Effector memory CD4-positive, alpha-beta T cell (primary cell): ENCODE measurements around the gene RNF121.
"Not testable (repeated sequence)": the region's sequence is repeated elsewhere in the genome, so short reads cannot be mapped to it uniquely, and the experiment has no call there.

Source experiments
- DNase-seq, 3 donors: peaks; one replicate each; pipeline ENCODE4 v3.0.0-alpha.2; 2020
- H3K27ac ChIP-seq: 2 replicates; pipeline ENCODE4 v1.7.0; 2013; ENCODE audit warnings: mild to moderate bottlenecking, low read length, moderate library complexity; ENCODE audit not compliant: insufficient read depth, poor library complexity, severe bottlenecking
- H3K27me3 ChIP-seq: replicated peaks from 2 replicates; pipeline ENCODE4 v1.7.0; 2013; ENCODE audit warnings: mild to moderate bottlenecking, low read length; ENCODE audit not compliant: insufficient read depth, control insufficient read depth, poor library complexity, severe bottlenecking
- H3K36me3 ChIP-seq: 2 replicates; pipeline ENCODE4 v1.7.0; 2013; ENCODE audit warnings: mild to moderate bottlenecking, low read length, moderate library complexity; ENCODE audit not compliant: control insufficient read depth, insufficient read depth
- H3K4me1 ChIP-seq: 2 replicates; pipeline ENCODE4 v1.7.0; 2013; ENCODE audit warnings: low read length, mild to moderate bottlenecking; ENCODE audit not compliant: control insufficient read depth, insufficient read depth, poor library complexity, severe bottlenecking
- H3K4me3 ChIP-seq: 2 replicates; pipeline ENCODE4 v1.7.0; 2013; ENCODE audit warnings: low read length, low read depth, mild to moderate bottlenecking; ENCODE audit not compliant: insufficient read depth, poor library complexity, severe bottlenecking
- H3K9me3 ChIP-seq: 2 replicates; pipeline ENCODE4 v1.7.0; 2013; ENCODE audit warnings: mild to moderate bottlenecking, low read length, moderate library complexity; ENCODE audit not compliant: control insufficient read depth

RNF121 gene

DNA sequence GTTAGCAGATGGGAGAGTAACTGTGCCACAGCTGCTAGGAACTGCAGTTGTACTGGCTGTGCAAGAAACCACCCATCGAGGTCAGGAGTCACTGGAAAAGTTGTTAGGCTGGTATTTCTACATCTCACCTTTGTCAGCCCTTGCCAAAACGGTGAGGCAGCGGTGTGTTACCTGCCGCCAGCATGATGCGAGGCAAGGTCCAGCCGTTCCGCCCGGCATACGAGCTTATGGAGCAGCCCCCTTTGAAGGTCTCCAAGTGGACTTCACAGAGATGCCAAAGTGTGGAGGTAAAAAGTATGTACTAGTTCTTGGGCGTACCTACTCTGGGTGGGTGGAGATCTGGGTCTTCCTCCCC lies 16.9 kb upstream of the RNF121 start:
- H3K36me3 ChIP-seq: peaks cover 31% of the 10 kb centered on the region
- not testable (repeated sequence) for H3K27me3 ChIP-seq, H3K9me3 ChIP-seq, H3K27ac ChIP-seq, H3K4me3 ChIP-seq, H3K4me1 ChIP-seq, DNase-seq

DNA sequence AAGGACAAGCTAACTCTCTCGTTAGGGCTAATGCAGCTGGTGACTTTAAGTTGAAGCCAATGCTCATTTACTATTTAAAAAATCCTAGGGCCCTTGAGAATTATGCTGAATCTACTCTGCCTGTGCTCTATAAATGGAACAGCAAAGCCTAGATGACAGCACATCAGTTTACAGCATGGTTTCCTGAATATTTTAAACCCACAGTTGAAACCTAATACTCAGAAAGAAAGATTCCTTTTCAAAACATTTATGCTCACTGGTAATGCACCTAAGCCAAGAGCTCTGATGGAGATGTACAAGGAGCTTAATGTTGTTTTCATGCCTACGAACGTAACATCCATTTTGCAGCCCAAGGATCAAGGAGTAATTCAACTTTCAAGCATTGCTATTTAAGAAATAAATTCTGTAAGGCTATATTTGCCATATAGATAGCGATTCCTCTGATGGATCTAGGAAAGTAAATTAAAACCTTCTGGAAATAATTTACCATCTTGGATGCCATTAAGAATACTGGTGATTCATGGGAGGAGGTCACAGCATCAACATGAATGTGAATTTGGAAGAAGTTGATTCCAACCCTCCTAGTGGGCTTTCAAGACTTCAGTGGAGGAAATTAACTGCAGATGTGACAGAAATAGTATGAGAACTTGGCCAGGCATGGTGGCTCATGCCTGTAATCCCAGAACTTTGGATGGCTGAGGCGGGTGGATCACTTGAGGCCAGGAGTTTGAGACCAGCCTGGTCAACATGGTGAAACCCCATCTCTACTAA lies 14.9 kb upstream of the RNF121 start:
- no peaks in the 10 kb centered on the region for H3K4me1 ChIP-seq
- H3K27me3 ChIP-seq: no peaks in the 10 kb centered on the region
- H3K9me3 ChIP-seq: no peaks in the 10 kb centered on the region
- peaks cover 26% of the 10 kb centered on the region for H3K36me3 ChIP-seq
- DNase-seq: no peak
- H3K4me3 ChIP-seq: no peak overlapping the region
- H3K27ac ChIP-seq: no peak overlapping the region

DNA sequence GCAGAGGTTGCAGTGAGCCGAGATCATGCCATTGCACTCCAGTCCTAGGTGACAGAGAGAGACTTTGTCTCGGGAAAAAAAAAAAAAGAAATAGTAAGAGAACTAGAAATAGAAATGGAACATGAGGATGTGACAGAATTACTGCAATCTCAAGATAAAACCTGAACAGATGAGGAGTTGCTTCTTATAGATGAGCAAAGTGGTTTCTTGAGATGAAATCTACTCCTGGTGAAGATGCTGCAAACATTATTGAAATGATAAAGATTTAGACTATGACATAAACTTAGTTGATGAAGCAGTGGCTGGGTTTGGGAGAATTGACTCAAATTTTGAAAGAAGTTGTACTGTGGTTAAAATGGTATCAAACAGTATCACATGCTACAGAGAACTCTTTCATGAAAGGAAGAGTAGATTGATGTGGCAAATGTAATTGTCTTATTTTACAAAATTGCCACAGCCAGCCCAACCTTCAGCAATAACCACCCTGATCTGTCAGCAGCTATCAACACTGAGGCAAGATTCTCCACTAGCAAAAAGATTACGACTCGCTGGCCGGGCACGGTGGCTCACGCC lies 14.1 kb upstream of the RNF121 start:
- H3K4me3 ChIP-seq: no peak overlapping the region
- no peak overlapping the region for H3K27ac ChIP-seq
- H3K27me3 ChIP-seq: no peaks in the 10 kb centered on the region
- peaks cover 26% of the 10 kb centered on the region for H3K36me3 ChIP-seq
- DNase-seq: no peak
- no peaks in the 10 kb centered on the region for H3K9me3 ChIP-seq
- no peaks in the 10 kb centered on the region for H3K4me1 ChIP-seq

DNA sequence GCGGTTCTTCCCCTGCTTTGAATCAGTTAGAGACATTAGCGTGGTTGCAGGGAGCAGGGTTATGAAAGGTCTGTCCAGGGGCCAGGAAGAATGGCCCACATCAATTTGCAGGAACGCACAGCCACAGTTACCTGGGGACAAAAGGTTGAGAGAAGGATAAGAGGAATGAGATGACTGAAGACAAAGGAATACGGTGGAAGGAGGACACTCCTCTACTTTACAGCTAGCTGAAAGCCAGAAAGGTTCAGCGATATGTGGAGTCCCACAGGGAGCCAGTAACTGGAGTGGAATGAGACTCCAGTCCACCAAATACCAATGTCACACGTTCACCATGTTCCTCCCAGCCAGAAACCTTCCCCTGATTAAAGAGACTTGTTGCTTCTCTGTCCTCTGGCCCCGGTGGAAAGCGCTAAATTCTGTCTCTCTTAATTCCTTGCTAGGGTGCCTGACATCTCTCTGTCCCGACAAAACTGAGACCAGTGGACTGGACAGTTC lies 11.2 kb upstream of the RNF121 start:
- no peaks in the 10 kb centered on the region for H3K9me3 ChIP-seq
- no peaks in the 10 kb centered on the region for H3K4me1 ChIP-seq
- H3K27ac ChIP-seq: no peak overlapping the region
- no peak for DNase-seq
- H3K4me3 ChIP-seq: no peak overlapping the region
- peaks cover 23% of the 10 kb centered on the region for H3K36me3 ChIP-seq
- H3K27me3 ChIP-seq: no peaks in the 10 kb centered on the region

DNA sequence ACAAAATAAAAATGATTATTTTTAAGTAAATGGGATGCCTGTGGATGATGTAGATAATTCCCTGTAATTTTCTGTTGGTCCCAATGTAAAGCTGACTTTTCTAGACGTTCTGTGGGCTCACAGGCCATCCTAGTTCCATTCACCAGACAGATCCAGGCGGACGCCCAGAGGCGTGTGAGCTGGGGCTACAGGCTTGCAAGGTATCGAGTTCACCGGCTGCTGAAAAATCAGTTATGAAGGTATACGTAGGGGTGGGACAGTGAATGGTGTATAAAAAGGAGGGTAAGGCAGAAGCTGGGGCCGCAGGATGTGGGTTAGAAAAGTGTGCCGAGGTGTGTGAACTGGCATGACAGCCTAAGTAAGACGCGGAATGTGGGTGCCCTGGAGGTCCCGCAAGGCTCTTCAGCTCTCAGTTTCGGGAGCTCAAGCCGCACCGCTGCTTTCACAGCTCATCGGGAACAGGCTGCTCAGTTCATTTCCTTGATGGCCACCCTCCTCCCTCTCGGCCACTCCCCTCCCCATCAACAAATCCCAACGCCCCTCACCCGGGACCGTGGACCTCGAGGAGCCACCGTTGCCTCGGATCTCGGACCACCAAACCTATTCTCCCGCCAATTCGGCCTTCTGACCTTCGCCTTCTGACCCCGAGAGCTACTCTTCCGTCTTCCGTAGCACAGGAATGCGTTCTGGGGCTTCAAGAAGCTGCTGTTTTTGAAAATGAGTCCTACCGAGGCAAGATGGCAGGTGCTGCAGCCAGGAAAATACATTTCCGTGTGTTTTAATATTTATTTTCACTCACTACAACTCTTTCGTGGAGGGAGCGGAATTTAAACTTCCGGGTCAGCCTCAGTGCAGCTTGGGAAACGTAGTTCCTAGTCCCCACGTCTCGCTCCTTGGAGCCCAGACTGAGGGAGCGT lies 768 bp upstream of the RNF121 start, which contains the start of gene XNDC1N:
XNDC1N (minus strand) TSS at position 775 of the 917 bp plus-strand sequence. CDS start 5,241 bp downstream, outside the sequence.
- Histone ChIP-seq H3K36me3 (no peaks in the 10 kb centered on the region), H3K9me3 (no peaks in the 10 kb centered on the region), H3K27ac (peak within 1 kb of the TSS; percentile 83), H3K4me3 (peak within 1 kb of the TSS; percentile 97), H3K27me3 (no peaks in the 10 kb centered on the region), H3K4me1 (peaks cover 10% of the 10 kb centered on the region)
- DNase-seq: peak in 2 of 3 donors; percentile 38 to 71

DNA sequence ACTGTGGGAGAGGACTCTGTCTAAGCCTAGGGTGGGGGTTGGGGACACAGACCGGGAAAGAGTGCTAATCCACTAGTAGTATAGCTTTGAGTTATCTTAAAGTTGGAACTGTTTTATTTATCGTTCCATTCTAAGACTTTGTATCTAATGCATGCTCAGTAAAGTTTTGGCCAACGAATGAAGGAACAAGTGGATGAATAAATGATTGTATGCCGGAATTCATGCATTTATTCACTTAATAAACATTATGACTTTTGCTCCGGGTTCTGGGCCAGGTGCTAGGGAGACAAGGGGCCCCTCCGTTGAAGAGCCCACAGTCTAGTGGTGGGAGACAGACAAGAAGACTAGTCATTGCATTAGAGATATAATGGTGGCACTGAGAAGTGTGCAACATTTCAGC lies 645 bp downstream of the RNF121 start:
- DNase-seq: no peak
- no peaks in the 10 kb centered on the region for H3K36me3 ChIP-seq
- H3K27me3 ChIP-seq: no peaks in the 10 kb centered on the region
- H3K9me3 ChIP-seq: no peaks in the 10 kb centered on the region
- H3K27ac ChIP-seq: peak overlapping the region; percentile 30
- H3K4me1 ChIP-seq: peaks cover 10% of the 10 kb centered on the region
- H3K4me3 ChIP-seq: peak overlapping the region; percentile 97

GRCh38 chr11:71930556-71931244 lies 1.9 kb downstream of the RNF121 start:
- Histone ChIP-seq H3K36me3 (no peaks in the 10 kb centered on the region), H3K27me3 (no peaks in the 10 kb centered on the region), H3K4me3 (no peak overlapping the region), H3K27ac (no peak overlapping the region), H3K4me1 (peaks cover 10% of the 10 kb centered on the region), H3K9me3 (no peaks in the 10 kb centered on the region)
- no peak for DNase-seq

GRCh38 chr11:71931245-71931602 lies 2.4 kb downstream of the RNF121 start:
- Histone ChIP-seq H3K27me3 (no peaks in the 10 kb centered on the region), H3K36me3 (no peaks in the 10 kb centered on the region), H3K4me1 (peaks cover 10% of the 10 kb centered on the region), H3K4me3 (no peak overlapping the region), H3K9me3 (no peaks in the 10 kb centered on the region), H3K27ac (no peak overlapping the region)
- DNase-seq: no peak

GRCh38 chr11:71933141-71933933 lies 4.5 kb downstream of the RNF121 start:
- DNase-seq: no peak
- H3K4me3 ChIP-seq: no peak overlapping the region
- H3K4me1 ChIP-seq: peaks cover 3% of the 10 kb centered on the region
- H3K27me3 ChIP-seq: no peaks in the 10 kb centered on the region
- H3K27ac ChIP-seq: no peak overlapping the region
- H3K9me3 ChIP-seq: no peaks in the 10 kb centered on the region
- no peaks in the 10 kb centered on the region for H3K36me3 ChIP-seq
